ENCODE results near the gene FGFBP3.

DNA sequence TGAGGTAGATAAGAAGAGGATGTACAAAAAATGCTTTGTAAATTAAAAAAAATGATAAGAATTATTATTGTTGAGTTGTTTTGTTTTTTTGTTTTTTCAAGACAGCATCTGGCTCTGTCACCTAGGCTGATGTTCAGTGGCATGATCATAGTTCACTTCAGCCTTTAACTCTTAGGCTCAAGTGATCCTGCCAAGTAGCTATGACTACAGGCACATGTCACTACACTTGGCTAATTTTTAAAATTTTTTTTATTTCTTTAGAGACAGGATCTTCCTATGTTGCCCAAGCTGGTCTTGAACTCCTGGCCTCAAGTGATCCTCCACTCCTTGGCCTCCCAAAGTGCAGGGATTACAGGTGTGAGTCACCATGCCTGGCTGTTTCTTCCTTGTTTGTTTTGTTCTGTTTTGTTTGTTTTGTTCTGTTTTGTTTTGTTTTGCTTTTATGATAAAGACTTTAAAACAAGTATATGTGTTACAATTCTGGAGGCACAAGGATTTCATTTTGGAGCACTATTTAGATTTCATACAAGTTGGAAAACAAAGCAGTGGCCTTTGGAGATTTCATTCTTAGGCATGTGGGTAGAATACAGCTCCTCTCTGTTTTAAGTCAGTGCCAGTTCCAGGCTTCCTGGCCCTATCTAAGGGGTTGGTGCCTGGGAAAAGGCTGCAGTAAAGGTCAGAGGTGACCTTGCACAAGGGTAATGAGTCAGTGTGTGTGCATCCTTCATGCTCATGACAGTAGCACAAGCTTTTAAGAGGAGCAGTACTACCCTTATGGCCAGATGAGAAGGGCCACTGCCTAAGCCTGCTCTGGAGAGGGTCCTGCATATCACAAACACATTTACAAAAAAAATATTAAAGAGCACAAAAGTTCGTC is 17.9 kb downstream of the FGFBP3 start:
- TF ChIP-seq, protein P1, sequence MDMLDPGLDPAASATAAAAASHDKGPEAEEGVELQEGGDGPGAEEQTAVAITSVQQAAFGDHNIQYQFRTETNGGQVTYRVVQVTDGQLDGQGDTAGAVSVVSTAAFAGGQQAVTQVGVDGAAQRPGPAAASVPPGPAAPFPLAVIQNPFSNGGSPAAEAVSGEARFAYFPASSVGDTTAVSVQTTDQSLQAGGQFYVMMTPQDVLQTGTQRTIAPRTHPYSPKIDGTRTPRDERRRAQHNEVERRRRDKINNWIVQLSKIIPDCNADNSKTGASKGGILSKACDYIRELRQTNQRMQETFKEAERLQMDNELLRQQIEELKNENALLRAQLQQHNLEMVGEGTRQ (IDR thresholded peaks at IDR 0.05; ENCODE audit: low read depth, low read length) = no peak
- no peak for TF ChIP-seq RAD21 (IDR thresholded peaks at IDR 0.05; ENCODE audit: low read length)
- TF ChIP-seq, protein P2, sequence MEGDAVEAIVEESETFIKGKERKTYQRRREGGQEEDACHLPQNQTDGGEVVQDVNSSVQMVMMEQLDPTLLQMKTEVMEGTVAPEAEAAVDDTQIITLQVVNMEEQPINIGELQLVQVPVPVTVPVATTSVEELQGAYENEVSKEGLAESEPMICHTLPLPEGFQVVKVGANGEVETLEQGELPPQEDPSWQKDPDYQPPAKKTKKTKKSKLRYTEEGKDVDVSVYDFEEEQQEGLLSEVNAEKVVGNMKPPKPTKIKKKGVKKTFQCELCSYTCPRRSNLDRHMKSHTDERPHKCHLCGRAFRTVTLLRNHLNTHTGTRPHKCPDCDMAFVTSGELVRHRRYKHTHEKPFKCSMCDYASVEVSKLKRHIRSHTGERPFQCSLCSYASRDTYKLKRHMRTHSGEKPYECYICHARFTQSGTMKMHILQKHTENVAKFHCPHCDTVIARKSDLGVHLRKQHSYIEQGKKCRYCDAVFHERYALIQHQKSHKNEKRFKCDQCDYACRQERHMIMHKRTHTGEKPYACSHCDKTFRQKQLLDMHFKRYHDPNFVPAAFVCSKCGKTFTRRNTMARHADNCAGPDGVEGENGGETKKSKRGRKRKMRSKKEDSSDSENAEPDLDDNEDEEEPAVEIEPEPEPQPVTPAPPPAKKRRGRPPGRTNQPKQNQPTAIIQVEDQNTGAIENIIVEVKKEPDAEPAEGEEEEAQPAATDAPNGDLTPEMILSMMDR (conservative IDR thresholded peaks at IDR 0.05; ENCODE audit: low read depth, low read length) = no peak
- TF ChIP-seq MXI1 (IDR thresholded peaks at IDR 0.05; ENCODE audit: borderline replicate concordance, low read depth, low read length) = no peak
- no peak for TF ChIP-seq CHD1 (IDR thresholded peaks at IDR 0.05; ENCODE audit: low read depth, low read length)
- 0 out of 2 replicates have a peak, but pooled peaks have one; percentile 23 for TF ChIP-seq FOS (IDR thresholded peaks at IDR 0.05; ENCODE audit: low read depth, low read length)
- TF ChIP-seq POLR2A (IDR thresholded peaks at IDR 0.05; ENCODE audit: low read depth, low read length) = no peak
- peak; percentile 92 for TF ChIP-seq CEBPB (IDR thresholded peaks at IDR 0.05; ENCODE audit: low read depth, low read length)
- no peak for TF ChIP-seq RFX5 (IDR thresholded peaks at IDR 0.05; ENCODE audit: low read depth, low read length)
- TF ChIP-seq MAZ (IDR thresholded peaks at IDR 0.05; ENCODE audit: borderline replicate concordance, low read depth, low read length) = no peak
- TF ChIP-seq MAFK (IDR thresholded peaks at IDR 0.05; ENCODE audit: low read depth, low read length) = no peak
- TF ChIP-seq BHLHE40 (IDR thresholded peaks at IDR 0.05; ENCODE audit: low read depth, low read length) = no peak
- TF ChIP-seq SMC3 (IDR thresholded peaks at IDR 0.05; ENCODE audit: low read depth, low read length) = no peak
- no peak for TF ChIP-seq RCOR1 (IDR thresholded peaks at IDR 0.05; ENCODE audit: insufficient replicate concordance, low read length)

All from IMR-90 (cell line).